ENCODE measurements around the gene CRYL1. TPM values are rescaled to one million over a fixed set of nuclear protein-coding genes. Genes with fewer than 3 reads are reported as not detected.

CRYL1 gene
- total RNA-seq, 1 donor = 21.3 TPM

DNA sequence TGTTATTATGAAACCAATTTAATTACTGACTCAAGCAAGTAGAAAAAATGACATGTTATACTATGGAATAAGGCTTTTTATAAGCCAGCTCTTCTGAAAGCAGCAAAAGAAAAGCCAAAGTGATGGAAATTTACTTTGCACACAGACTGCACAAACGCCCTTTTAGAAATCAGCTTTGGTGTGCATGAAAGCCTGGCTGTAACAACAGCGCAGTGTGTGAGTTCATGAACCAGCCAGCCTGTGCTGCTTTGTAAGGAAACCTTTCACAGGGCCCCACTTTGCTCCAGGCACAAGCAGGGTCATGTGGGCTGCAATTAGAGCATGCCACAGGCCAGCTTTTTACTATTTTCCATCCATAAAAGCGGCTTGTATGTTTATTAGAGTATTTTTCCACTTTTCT, 27.7 kb upstream of the CRYL1 start:
- H3K4me3 ChIP-seq (ENCODE audit: low read depth, low read length) = no peak overlapping the region
- peak; percentile 17 for DNase-seq (ENCODE audit: low read depth)
- TF ChIP-seq, protein P1, sequence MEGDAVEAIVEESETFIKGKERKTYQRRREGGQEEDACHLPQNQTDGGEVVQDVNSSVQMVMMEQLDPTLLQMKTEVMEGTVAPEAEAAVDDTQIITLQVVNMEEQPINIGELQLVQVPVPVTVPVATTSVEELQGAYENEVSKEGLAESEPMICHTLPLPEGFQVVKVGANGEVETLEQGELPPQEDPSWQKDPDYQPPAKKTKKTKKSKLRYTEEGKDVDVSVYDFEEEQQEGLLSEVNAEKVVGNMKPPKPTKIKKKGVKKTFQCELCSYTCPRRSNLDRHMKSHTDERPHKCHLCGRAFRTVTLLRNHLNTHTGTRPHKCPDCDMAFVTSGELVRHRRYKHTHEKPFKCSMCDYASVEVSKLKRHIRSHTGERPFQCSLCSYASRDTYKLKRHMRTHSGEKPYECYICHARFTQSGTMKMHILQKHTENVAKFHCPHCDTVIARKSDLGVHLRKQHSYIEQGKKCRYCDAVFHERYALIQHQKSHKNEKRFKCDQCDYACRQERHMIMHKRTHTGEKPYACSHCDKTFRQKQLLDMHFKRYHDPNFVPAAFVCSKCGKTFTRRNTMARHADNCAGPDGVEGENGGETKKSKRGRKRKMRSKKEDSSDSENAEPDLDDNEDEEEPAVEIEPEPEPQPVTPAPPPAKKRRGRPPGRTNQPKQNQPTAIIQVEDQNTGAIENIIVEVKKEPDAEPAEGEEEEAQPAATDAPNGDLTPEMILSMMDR (IDR thresholded peaks at IDR 0.05; ENCODE audit: insufficient read depth, low read length) = no peak

DNA sequence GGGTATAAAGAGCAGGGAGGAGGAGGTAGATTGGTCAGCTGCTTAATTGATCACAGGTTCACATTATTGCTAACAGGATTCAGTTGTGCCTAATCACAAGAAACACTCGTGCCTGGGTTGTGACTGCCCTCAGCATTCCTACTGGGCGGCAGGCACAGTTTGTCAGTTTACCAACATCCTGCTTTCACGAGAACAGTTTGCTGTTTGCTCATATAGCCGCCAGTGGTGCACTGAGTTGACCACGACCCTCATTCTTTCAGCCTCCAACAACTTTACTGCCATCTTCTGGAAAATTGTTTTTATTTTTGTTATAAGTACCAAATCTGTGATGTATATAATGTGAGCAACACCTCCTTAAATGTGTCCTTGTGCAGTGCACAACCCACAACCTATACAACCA, 25.1 kb upstream of the CRYL1 start:
- TF ChIP-seq, protein P1 (IDR thresholded peaks at IDR 0.05; ENCODE audit: insufficient read depth, low read length) = no peak
- no peak overlapping the region for H3K4me3 ChIP-seq (ENCODE audit: low read depth, low read length)
- no peak for DNase-seq (ENCODE audit: low read depth)

- no peak for DNase-seq (ENCODE audit: low read depth)
- TF ChIP-seq, protein P1 (IDR thresholded peaks at IDR 0.05; ENCODE audit: insufficient read depth, low read length) = no peak
- no peak overlapping the region for H3K4me3 ChIP-seq (ENCODE audit: low read depth, low read length)
These were observed 21.8 kb upstream of the CRYL1 start for GRCh38 chr13:20547479-20547908.

DNA sequence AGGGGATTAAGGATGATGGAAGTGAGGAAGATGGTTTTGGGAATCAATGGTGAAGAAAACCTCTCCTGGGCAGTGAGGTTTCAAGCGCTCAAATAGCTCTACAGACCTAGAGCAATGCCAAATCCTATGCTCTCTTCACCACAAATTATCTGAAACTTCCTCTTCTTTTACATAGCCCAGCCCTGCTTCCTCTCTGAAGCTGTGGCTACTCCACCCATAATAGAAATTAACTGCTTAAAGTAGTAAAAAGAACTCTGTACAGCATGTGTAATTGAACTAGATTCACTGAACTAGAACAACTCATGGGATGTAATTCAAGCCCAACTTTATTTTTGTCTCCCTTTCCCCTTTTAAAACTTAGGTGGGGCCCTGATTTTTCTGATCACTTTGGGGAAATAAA, 20.9 kb upstream of the CRYL1 start:
- TF ChIP-seq, protein P1 (IDR thresholded peaks at IDR 0.05; ENCODE audit: insufficient read depth, low read length) = no peak
- no peak for DNase-seq (ENCODE audit: low read depth)
- H3K4me3 ChIP-seq (ENCODE audit: low read depth, low read length) = no peak overlapping the region

GRCh38 chr13:20544201-20544923, 18.7 kb upstream of the CRYL1 start:
- H3K4me3 ChIP-seq (ENCODE audit: low read depth, low read length) = no peak overlapping the region
- TF ChIP-seq, protein P1 (IDR thresholded peaks at IDR 0.05; ENCODE audit: insufficient read depth, low read length) = no peak
- DNase-seq (ENCODE audit: low read depth) = no peak

DNA sequence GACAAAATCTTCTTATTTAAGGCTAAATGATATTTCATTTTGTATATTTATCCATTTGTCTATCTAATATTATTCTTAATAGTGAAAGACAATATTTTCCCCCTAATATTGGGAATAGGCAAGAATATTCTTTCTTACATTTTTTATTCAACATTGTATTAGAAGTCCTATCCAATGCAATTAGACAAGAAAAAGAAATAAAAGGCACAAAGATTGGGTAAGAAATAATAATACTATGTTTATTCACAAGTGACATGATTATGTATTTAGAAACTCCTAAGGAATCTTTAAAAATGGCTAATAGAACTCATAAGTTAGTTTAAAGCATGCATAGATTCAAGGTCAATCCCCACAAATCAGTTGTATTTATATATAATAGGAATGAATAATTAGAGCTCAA, 11.3 kb upstream of the CRYL1 start:
- TF ChIP-seq, protein P1 (IDR thresholded peaks at IDR 0.05; ENCODE audit: insufficient read depth, low read length) = no peak
- H3K4me3 ChIP-seq (ENCODE audit: low read depth, low read length) = no peak overlapping the region
- DNase-seq (ENCODE audit: low read depth) = no peak

Data from fibroblast of the aortic adventitia (primary cell).